ENCODE data around the gene GLRA3. TPM values are rescaled to one million over a fixed set of nuclear protein-coding genes. Genes with fewer than 3 reads are reported as not detected.

GLRA3 gene
- total RNA-seq, 1 donor from 2014 or later: not detected

- H3K4me3 ChIP-seq: no peak overlapping the region
- ATAC-seq (no peak), DNase-seq (no peak)
Measured at GRCh38 chr4:174753021-174753420, 76.0 kb downstream of the GLRA3 start.

DNA sequence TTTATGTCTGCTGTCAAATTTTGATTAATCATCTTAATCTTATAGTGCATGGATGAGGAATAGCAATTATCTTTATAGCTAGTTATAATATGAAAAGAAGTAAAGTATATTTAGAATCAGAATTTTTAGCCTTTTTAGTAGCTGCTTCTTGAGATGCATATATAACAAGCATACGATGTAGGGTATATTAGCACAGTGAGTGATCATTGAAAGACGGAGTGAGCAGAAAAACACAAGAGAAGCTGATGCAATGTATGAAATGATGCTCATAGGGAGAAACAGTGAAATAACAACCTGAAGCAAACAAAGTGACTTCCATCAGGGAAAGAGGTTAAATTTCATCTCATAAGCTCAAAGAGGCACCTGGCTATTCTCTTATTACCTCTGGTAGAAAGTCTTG is 77.0 kb downstream of the GLRA3 start:
- TF ChIP-seq, protein P1, sequence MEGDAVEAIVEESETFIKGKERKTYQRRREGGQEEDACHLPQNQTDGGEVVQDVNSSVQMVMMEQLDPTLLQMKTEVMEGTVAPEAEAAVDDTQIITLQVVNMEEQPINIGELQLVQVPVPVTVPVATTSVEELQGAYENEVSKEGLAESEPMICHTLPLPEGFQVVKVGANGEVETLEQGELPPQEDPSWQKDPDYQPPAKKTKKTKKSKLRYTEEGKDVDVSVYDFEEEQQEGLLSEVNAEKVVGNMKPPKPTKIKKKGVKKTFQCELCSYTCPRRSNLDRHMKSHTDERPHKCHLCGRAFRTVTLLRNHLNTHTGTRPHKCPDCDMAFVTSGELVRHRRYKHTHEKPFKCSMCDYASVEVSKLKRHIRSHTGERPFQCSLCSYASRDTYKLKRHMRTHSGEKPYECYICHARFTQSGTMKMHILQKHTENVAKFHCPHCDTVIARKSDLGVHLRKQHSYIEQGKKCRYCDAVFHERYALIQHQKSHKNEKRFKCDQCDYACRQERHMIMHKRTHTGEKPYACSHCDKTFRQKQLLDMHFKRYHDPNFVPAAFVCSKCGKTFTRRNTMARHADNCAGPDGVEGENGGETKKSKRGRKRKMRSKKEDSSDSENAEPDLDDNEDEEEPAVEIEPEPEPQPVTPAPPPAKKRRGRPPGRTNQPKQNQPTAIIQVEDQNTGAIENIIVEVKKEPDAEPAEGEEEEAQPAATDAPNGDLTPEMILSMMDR (IDR thresholded peaks at IDR 0.05): no peak
- Histone ChIP-seq H3K4me3 (no peak overlapping the region), H3K36me3 (no peaks in the 10 kb centered on the region), H3K27me3 (no peaks in the 10 kb centered on the region), H3K4me1 (no peaks in the 10 kb centered on the region), H3K27ac (no peak overlapping the region), H3K9me3 (no peaks in the 10 kb centered on the region)
- intact Hi-C loops (cut with DNase I): no loop called here
- ATAC-seq: no peak
- DNase-seq: no peak

More at GRCh38 chr4:174753021-174753420, 76.0 kb downstream of the GLRA3 start:
- H3K36me3 ChIP-seq: no peaks in the 10 kb centered on the region
- no peaks in the 10 kb centered on the region for H3K4me1 ChIP-seq
- H3K9me3 ChIP-seq: no peaks in the 10 kb centered on the region
- intact Hi-C loops (cut with DNase I): no loop called here
- TF ChIP-seq, protein P1 (IDR thresholded peaks at IDR 0.05): no peak
- no peak overlapping the region for H3K27ac ChIP-seq
- no peaks in the 10 kb centered on the region for H3K27me3 ChIP-seq

DNA sequence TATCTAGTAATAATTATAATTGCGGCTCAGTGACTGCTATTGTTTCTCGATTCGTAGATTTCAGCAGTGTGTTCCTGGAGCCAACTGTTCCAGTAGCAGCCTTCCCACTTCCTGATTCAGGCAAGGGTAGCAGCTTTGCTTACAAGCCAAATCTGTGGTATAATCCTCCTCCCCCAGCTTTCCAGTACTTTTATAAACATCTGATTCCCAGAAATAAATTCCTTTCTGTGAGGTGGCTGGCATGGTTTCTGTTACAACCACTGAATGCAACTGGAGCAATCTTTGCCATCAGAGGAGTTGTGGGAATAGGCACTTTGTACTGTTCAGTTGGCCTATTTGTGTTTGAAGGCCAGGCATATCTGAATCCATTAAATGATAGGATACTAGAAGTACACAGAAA is 80.0 kb downstream of the GLRA3 start:
- intact Hi-C loops (cut with DNase I): no loop called here
- H3K36me3 ChIP-seq: no peaks in the 10 kb centered on the region
- no peaks in the 10 kb centered on the region for H3K9me3 ChIP-seq
- no peak overlapping the region for H3K27ac ChIP-seq
- no peak for ATAC-seq
- no peak for DNase-seq
- TF ChIP-seq, protein P1 (IDR thresholded peaks at IDR 0.05): no peak
- H3K4me3 ChIP-seq: no peak overlapping the region
- H3K27me3 ChIP-seq: no peaks in the 10 kb centered on the region
- no peaks in the 10 kb centered on the region for H3K4me1 ChIP-seq

GRCh38 chr4:174746710-174747109 is 82.3 kb downstream of the GLRA3 start:
- ATAC-seq (no peak), DNase-seq (no peak)
- Histone ChIP-seq H3K36me3 (no peaks in the 10 kb centered on the region), H3K27ac (no peak overlapping the region), H3K27me3 (no peaks in the 10 kb centered on the region), H3K4me3 (no peak overlapping the region), H3K4me1 (no peaks in the 10 kb centered on the region), H3K9me3 (no peaks in the 10 kb centered on the region)
- intact Hi-C loops (cut with DNase I): no loop called here
- TF ChIP-seq, protein P1 (IDR thresholded peaks at IDR 0.05): no peak

- H3K4me1 ChIP-seq: no peaks in the 10 kb centered on the region
- H3K27me3 ChIP-seq: no peaks in the 10 kb centered on the region
- intact Hi-C loops (cut with DNase I): no loop called here
- DNase-seq: no peak
- no peaks in the 10 kb centered on the region for H3K9me3 ChIP-seq
- no peak for ATAC-seq
- H3K4me3 ChIP-seq: no peak overlapping the region
- TF ChIP-seq, protein P1 (IDR thresholded peaks at IDR 0.05): no peak
- no peaks in the 10 kb centered on the region for H3K36me3 ChIP-seq
- no peak overlapping the region for H3K27ac ChIP-seq
Measured at GRCh38 chr4:174742561-174742960, 86.5 kb downstream of the GLRA3 start.

DNA sequence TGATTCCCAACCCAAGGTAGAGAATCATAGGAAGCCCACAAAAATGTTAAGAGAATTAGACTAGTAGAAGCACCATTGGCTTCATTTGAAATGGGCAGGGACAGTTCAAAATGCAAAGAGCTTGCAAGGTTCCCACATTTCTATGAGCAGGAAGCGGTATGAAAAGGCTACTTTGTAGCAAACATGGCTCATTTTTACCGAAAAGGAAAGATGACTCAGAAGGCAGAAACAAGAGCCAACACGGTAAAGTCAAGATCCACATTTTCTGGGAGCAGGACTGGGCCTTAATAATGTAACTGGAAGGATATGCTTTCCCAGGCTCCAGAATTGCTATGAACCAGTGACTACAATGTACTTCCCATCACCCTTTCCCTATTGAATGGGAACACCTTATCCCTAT is 89.5 kb downstream of the GLRA3 start:
- H3K4me3 ChIP-seq: no peak overlapping the region
- H3K9me3 ChIP-seq: no peaks in the 10 kb centered on the region
- TF ChIP-seq, protein P1 (IDR thresholded peaks at IDR 0.05): no peak
- H3K27ac ChIP-seq: no peak overlapping the region
- DNase-seq: no peak
- H3K36me3 ChIP-seq: no peaks in the 10 kb centered on the region
- no peak for ATAC-seq
- H3K4me1 ChIP-seq: no peaks in the 10 kb centered on the region
- intact Hi-C loops (cut with DNase I): no loop called here
- H3K27me3 ChIP-seq: no peaks in the 10 kb centered on the region
